ENCODE results near the gene PRUNE2. TPM values are rescaled to one million over a fixed set of nuclear protein-coding genes. Genes with fewer than 3 reads are reported as not detected.

PRUNE2 gene
- total RNA-seq, 3 donors from 2014 or later: 4.6 to 14.7 (median 12.0) TPM

DNA sequence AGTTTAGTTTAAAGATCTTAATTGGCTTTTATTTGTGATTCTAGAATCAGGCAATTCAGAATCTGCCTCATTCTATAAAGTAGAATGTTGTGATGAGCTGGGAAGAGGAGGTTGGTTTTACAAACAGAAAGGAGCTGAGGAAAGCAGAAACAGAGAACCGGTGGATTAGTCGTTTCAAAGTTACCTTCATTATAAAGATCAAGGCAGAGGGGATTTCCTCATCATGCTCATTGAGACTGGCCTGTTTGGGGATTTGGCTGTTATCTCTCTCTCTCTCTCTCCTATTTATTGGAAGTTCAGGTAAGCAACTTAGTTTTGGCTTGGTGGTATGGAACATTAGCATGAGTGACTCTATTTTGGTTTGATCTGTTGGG, 313.0 kb downstream of the PRUNE2 start:
- Histone ChIP-seq H3K9me3 (no peaks in the 10 kb centered on the region), H3K36me3 (no peaks in the 10 kb centered on the region), H3K4me3 (no peak overlapping the region), H3K27ac (no peak overlapping the region), H3K4me1 (peaks cover 0 to 4% of the 10 kb centered on the region in 2 donors), H3K27me3 (no peaks in the 10 kb centered on the region)
- intact Hi-C loops (cut with DNase I; ENCODE audit: low total_unique reads): no loop called here
- DNase-seq (ENCODE audit: low spot score in 2 of 2): no peak
- TF ChIP-seq, protein P1, sequence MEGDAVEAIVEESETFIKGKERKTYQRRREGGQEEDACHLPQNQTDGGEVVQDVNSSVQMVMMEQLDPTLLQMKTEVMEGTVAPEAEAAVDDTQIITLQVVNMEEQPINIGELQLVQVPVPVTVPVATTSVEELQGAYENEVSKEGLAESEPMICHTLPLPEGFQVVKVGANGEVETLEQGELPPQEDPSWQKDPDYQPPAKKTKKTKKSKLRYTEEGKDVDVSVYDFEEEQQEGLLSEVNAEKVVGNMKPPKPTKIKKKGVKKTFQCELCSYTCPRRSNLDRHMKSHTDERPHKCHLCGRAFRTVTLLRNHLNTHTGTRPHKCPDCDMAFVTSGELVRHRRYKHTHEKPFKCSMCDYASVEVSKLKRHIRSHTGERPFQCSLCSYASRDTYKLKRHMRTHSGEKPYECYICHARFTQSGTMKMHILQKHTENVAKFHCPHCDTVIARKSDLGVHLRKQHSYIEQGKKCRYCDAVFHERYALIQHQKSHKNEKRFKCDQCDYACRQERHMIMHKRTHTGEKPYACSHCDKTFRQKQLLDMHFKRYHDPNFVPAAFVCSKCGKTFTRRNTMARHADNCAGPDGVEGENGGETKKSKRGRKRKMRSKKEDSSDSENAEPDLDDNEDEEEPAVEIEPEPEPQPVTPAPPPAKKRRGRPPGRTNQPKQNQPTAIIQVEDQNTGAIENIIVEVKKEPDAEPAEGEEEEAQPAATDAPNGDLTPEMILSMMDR (IDR thresholded peaks at IDR 0.05): no peak
- TF ChIP-seq POLR2A (IDR thresholded peaks at IDR 0.05) (no peak), POLR2AphosphoS5 (IDR thresholded peaks at IDR 0.05) (no peak)

DNA sequence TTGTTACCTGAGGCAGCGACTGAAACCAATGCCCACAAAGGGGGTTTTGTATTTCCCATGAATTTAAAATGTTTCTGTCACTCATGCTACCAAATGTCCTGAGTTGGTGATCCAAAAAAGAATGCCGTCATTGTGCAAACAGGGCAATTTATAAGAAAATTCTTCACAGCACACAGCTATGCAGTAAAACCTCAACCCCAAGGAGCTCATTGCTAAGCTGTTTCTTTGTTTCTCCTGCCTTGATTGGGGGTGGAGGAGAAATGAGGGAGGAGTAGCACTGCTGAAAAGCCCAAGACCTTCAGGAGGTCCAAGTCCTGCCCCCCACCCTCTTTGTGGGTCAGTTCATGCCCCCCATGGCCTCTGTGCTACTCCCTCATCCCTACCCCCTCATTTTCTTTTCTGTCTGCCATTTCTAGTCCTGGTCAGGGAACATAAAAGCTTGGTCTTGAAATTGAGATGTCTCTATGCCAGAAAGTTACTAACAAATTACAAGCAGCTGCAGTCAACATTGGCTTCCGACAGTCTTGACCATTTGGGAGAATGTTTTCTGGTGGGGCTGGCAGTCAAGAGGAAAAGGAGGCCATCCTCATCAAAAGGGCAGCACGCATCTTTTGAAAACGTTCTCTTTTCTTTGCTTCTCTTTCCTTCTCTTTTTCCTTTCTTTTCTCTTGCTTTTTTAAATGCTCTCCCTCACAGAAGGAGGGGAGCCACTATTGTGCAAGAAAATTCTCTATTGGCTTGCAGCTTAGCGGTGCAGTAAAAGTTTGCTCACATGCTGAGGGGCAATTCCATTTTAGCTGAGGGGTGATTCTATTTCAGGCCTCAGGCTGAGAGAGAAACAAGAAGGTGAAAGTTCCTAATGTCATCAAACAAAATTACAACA, 313.6 kb downstream of the PRUNE2 start:
- no peaks in the 10 kb centered on the region for H3K36me3 ChIP-seq
- no peaks in the 10 kb centered on the region for H3K27me3 ChIP-seq
- DNase-seq (ENCODE audit: low spot score in 2 of 2): no peak
- H3K4me3 ChIP-seq: no peak overlapping the region
- peak overlapping the region in 1 of 2 donors; percentile 72 for H3K27ac ChIP-seq
- intact Hi-C loops (cut with DNase I; ENCODE audit: low total_unique reads): no loop called here
- no peaks in the 10 kb centered on the region for H3K9me3 ChIP-seq
- TF ChIP-seq POLR2AphosphoS5 (IDR thresholded peaks at IDR 0.05) (no peak), POLR2A (IDR thresholded peaks at IDR 0.05) (no peak)
- TF ChIP-seq, protein P1 (IDR thresholded peaks at IDR 0.05): no peak
- H3K4me1 ChIP-seq: peaks cover 0 to 4% of the 10 kb centered on the region in 2 donors

DNA sequence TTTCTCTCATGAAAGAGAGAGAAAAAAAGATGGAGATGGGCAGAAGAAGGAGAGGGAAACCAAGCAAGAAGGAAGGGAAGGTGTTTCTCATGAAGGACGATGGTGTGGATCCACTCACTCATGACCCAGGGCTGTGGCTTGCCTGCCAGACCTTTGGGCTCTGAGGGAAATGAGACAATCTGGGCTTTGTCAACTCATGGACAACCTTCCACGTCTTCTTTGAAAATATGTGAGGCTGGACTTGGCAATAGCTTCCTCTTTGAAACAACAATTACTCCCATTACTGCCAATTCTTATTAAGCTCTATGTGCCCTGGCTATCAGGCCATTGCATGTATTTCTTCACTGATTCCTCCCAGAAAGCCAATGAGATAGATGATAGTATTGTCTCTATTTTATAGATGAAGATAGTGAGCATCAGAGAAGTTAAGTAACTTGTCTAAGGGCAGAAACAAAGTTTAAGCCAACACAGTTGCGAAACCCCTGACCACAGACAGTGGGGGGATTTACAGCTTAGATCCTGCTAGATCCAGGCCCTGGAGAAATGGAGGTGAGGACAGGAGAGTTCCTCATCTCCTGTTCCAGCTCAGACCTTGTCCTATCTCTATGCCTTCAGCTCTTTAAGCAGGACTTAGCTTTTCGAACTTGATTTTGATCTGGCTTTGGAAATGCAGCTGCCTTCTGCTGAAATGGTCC, 314.5 kb downstream of the PRUNE2 start:
- Histone ChIP-seq H3K36me3 (no peaks in the 10 kb centered on the region), H3K9me3 (no peaks in the 10 kb centered on the region), H3K27me3 (no peaks in the 10 kb centered on the region), H3K4me3 (no peak overlapping the region), H3K27ac (peak overlapping the region in 1 of 2 donors; percentile 72), H3K4me1 (peaks cover 0 to 4% of the 10 kb centered on the region in 2 donors)
- TF ChIP-seq POLR2AphosphoS5 (IDR thresholded peaks at IDR 0.05): no peak
- TF ChIP-seq POLR2A (IDR thresholded peaks at IDR 0.05): no peak
- TF ChIP-seq, protein P1 (IDR thresholded peaks at IDR 0.05): no peak
- no peak for DNase-seq (ENCODE audit: low spot score in 2 of 2)
- intact Hi-C loops (cut with DNase I; ENCODE audit: low total_unique reads): no loop called here

DNA sequence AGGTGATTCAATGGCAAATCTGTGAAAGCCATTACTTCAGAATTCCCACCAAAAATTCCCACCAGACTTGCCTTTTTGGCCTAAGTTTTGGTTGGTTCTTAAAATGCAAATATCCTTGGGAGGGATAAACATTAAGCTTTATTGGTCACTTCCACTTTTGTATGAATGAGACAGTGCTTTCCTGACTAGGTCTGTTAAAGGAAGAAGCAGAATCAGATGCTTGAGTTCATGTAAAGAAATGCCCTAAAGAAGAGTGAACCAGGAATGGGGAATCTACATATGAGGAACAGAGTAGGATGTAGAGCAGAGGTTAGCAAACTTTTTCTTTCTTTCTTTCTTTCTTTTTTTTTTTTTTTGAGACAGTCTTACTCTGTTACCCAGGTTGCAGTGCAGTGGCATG, 317.6 kb downstream of the PRUNE2 start:
- TF ChIP-seq, protein P1 (IDR thresholded peaks at IDR 0.05): no peak
- no peak for TF ChIP-seq POLR2AphosphoS5 (IDR thresholded peaks at IDR 0.05)
- TF ChIP-seq POLR2A (IDR thresholded peaks at IDR 0.05): no peak
- intact Hi-C loops (cut with DNase I; ENCODE audit: low total_unique reads): no loop called here
- H3K4me3 ChIP-seq: no peak overlapping the region
- H3K36me3 ChIP-seq: no peaks in the 10 kb centered on the region
- no peaks in the 10 kb centered on the region for H3K27me3 ChIP-seq
- no peak overlapping the region for H3K27ac ChIP-seq
- no peak for DNase-seq (ENCODE audit: low spot score in 2 of 2)
- no peaks in the 10 kb centered on the region for H3K9me3 ChIP-seq
- H3K4me1 ChIP-seq: peaks cover 0 to 4% of the 10 kb centered on the region in 2 donors

Measured in breast epithelium (tissue), 4 donors.